ENCODE measurements around the gene ANKLE2.

DNA sequence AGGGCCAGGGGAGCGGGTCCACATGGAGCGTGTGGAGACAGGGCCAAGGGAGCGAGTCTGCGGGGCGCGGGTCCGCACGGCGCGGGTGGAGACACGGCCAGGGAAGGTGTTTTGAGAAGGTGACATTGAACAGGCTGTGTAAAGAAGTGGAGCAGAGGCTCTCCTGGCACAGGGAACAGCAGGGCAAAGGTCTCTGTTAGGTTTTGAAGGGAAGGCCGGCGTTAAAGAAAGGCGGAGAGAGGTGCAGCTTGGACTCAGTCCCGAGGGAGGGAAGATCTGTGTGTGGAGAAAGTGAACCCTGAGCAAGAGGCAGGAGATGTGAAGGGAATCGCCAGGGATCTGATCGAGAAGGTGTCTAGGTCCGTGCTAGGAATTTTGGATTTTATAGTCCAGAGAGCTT, 72.4 kb downstream of the ANKLE2 start:
- no peak for TF ChIP-seq POLR2A (IDR thresholded peaks at IDR 0.05)
- TF ChIP-seq, protein P1, sequence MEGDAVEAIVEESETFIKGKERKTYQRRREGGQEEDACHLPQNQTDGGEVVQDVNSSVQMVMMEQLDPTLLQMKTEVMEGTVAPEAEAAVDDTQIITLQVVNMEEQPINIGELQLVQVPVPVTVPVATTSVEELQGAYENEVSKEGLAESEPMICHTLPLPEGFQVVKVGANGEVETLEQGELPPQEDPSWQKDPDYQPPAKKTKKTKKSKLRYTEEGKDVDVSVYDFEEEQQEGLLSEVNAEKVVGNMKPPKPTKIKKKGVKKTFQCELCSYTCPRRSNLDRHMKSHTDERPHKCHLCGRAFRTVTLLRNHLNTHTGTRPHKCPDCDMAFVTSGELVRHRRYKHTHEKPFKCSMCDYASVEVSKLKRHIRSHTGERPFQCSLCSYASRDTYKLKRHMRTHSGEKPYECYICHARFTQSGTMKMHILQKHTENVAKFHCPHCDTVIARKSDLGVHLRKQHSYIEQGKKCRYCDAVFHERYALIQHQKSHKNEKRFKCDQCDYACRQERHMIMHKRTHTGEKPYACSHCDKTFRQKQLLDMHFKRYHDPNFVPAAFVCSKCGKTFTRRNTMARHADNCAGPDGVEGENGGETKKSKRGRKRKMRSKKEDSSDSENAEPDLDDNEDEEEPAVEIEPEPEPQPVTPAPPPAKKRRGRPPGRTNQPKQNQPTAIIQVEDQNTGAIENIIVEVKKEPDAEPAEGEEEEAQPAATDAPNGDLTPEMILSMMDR (IDR thresholded peaks at IDR 0.05), result no peak

Measured in lower leg skin (tissue), 3 donors.